K562 (cell line): Measurements from ENCODE around the gene CDC27.

Experiments
- KDM5B ChIP-seq: fragments of 200-600 bp; sonication (generic); IDR thresholded peaks from 2 replicates; pipeline ENCODE4 v1.6.1; 2012; ENCODE audit warnings: low read depth, mild to moderate bottlenecking, moderate library complexity, low read length, control low read depth, inconsistent platforms; ENCODE audit not compliant: insufficient replicate concordance
- MCM5 ChIP-seq: fragments of 450-650 bp; IDR thresholded peaks from 2 replicates; pipeline ENCODE4 v1.6.1; 2016; ENCODE audit warnings: low read depth
- NCOR1 ChIP-seq: fragments of 450-650 bp; IDR thresholded peaks from 2 replicates; pipeline ENCODE4 v1.6.1; 2016; ENCODE audit warnings: mild to moderate bottlenecking, moderate library complexity
- POLR2AphosphoS5 ChIP-seq: IDR thresholded peaks from 2 replicates; pipeline ENCODE4 v1.6.1; 2011; ENCODE audit warnings: mild to moderate bottlenecking, low read depth, low read length, moderate library complexity; ENCODE audit not compliant: control insufficient read depth, insufficient read depth
- SMAD2 ChIP-seq: fragments of 150-350 bp; IDR thresholded peaks from 2 replicates; pipeline ENCODE4 v1.6.1; 2014; ENCODE audit warnings: low read depth, mild to moderate bottlenecking, low read length
- SNIP1 ChIP-seq: fragments of 450-650 bp; IDR thresholded peaks from 2 replicates; pipeline ENCODE4 v1.7.1; 2017; ENCODE audit warnings: low read depth, mild to moderate bottlenecking
- ZFP36 ChIP-seq: fragments of 150-350 bp; IDR thresholded peaks from 2 replicates; pipeline ENCODE4 v1.6.1; 2018; ENCODE audit warnings: low read length, low read depth; ENCODE audit not compliant: partially characterized antibody
- ZNF239 ChIP-seq: fragments of 250-450 bp; sonication (Bioruptor Pico); IDR thresholded peaks from 2 replicates; pipeline ENCODE4 v1.4.0; 2020; ENCODE audit warnings: mild to moderate bottlenecking
- ZNF717 ChIP-seq: fragments of 250-450 bp; sonication (Bioruptor Pico); IDR thresholded peaks from 2 replicates; pipeline ENCODE4 v1.5.0; 2021
- TF ChIP-seq, protein P1 (sequence below), 3 experiments: IDR thresholded peaks in 2 of 3; conservative IDR thresholded peaks in 1 of 3; 2 replicates each; pipeline ENCODE4 v1.5.1; 2011 to 2012; ENCODE audit warnings: low read length in 3 of 3, mild to moderate bottlenecking in 3 of 3, control low read depth in 2 of 3, improper control_type of control experiment in 1 of 3, inconsistent platforms in 1 of 3, low read depth in 1 of 3, mixed read lengths in 1 of 3, moderate library complexity in 1 of 3; ENCODE audit not compliant: insufficient read depth in 2 of 3
- TF ChIP-seq, protein P2 (sequence below): fragments of 250-450 bp; sonication (Bioruptor Pico); IDR thresholded peaks from 2 replicates; pipeline ENCODE4 v1.8.0; 2021; ENCODE audit warnings: moderate library complexity, mild to moderate bottlenecking, inconsistent platforms

DNA sequence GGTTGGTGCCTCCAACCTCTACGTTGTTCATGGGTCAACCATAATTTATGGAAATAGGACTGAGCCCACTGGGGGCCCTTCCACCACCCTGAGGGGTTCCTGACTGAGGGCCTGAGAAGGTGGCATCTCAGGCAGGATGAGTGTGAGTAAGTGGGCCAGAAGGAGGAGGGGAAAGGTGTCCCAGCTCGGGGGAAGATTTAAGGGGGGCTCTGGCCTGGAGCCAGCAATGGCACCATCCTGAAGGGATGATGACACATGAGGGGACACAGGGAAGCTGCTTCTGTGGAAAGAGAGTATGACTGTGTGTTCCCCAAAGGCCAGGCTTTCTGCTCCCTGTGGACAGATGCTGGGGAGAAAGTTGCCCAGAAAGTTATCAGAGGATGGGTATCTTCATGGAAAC, 38.8 kb upstream of the CDC27 start:
- TF ChIP-seq ZNF239 (CRISPR knock-in tag) (no peak), SNIP1 (no peak), MCM5 (no peak), KDM5B (no peak), SMAD2 (no peak), ZNF717 (CRISPR knock-in tag) (no peak), ZFP36 (no peak), POLR2AphosphoS5 (no peak), NCOR1 (no peak)
- TF ChIP-seq, protein P1, sequence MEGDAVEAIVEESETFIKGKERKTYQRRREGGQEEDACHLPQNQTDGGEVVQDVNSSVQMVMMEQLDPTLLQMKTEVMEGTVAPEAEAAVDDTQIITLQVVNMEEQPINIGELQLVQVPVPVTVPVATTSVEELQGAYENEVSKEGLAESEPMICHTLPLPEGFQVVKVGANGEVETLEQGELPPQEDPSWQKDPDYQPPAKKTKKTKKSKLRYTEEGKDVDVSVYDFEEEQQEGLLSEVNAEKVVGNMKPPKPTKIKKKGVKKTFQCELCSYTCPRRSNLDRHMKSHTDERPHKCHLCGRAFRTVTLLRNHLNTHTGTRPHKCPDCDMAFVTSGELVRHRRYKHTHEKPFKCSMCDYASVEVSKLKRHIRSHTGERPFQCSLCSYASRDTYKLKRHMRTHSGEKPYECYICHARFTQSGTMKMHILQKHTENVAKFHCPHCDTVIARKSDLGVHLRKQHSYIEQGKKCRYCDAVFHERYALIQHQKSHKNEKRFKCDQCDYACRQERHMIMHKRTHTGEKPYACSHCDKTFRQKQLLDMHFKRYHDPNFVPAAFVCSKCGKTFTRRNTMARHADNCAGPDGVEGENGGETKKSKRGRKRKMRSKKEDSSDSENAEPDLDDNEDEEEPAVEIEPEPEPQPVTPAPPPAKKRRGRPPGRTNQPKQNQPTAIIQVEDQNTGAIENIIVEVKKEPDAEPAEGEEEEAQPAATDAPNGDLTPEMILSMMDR (IDR thresholded peaks at IDR 0.05 in 2 of 3, conservative IDR thresholded peaks at IDR 0.05 in 1 of 3; ENCODE audit: insufficient read depth in 2 of 3, low read depth in 1 of 3, low read length in 3 of 3) = no peak
- TF ChIP-seq, protein P2, sequence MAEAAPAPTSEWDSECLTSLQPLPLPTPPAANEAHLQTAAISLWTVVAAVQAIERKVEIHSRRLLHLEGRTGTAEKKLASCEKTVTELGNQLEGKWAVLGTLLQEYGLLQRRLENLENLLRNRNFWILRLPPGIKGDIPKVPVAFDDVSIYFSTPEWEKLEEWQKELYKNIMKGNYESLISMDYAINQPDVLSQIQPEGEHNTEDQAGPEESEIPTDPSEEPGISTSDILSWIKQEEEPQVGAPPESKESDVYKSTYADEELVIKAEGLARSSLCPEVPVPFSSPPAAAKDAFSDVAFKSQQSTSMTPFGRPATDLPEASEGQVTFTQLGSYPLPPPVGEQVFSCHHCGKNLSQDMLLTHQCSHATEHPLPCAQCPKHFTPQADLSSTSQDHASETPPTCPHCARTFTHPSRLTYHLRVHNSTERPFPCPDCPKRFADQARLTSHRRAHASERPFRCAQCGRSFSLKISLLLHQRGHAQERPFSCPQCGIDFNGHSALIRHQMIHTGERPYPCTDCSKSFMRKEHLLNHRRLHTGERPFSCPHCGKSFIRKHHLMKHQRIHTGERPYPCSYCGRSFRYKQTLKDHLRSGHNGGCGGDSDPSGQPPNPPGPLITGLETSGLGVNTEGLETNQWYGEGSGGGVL (CRISPR knock-in tag) = no peak
